Breast epithelium (tissue), 4 donors: ENCODE results near the gene ZIC4. TPM values are rescaled to one million over a fixed set of nuclear protein-coding genes. Genes with fewer than 3 reads are reported as not detected.

ENCODE experiments used
- DNase-seq, 2 donors: peaks; one replicate each; pipeline ENCODE4 v3.0.0-alpha.2; 2019; ENCODE audit warnings: low spot score in 2 of 2
- H3K27ac ChIP-seq, 2 donors: fragments of 200-600 bp; sonication (generic) in 1 of 2; one replicate each; pipeline ENCODE4 v1.5.1; 2016 to 2019; ENCODE audit warnings: mild to moderate bottlenecking in 1 of 2
- H3K27me3 ChIP-seq, 2 donors: fragments of 200-600 bp; sonication (generic) in 1 of 2; one replicate each; pipeline versions ENCODE4 v1.5.1 to v1.6.0; 2017 to 2019; ENCODE audit warnings: control low read depth in 1 of 2, mild to moderate bottlenecking in 1 of 2
- H3K36me3 ChIP-seq: fragments of 200-600 bp; one replicate; pipeline ENCODE4 v1.5.1; 2019
- H3K4me1 ChIP-seq, 2 donors: fragments of 200-600 bp; sonication (generic); one replicate each; pipeline ENCODE4 v1.5.1; 2016 to 2019; ENCODE audit warnings: control low read depth in 1 of 2
- H3K4me3 ChIP-seq, 3 donors: fragments of 200-600 bp; sonication (generic); 1 replicate in 2 of 3; 2 replicates in 1 of 3; pipeline ENCODE4 v1.5.1; 2016 to 2019; ENCODE audit warnings: mild to moderate bottlenecking in 3 of 3, moderate library complexity in 2 of 3
- H3K9me3 ChIP-seq, 2 donors: fragments of 200-600 bp; sonication (generic) in 1 of 2; one replicate each; pipeline ENCODE4 v1.5.1; 2016 to 2019; ENCODE audit warnings: control low read depth in 1 of 2
- CTCF ChIP-seq, 3 donors: fragments of 450-650 bp; IDR thresholded peaks; one replicate each; pipeline ENCODE4 v1.5.1; 2016 to 2017; ENCODE audit warnings: antibody characterized with exemption in 3 of 3, mild to moderate bottlenecking in 3 of 3, moderate library complexity in 3 of 3
- POLR2A ChIP-seq: fragments of 450-650 bp; IDR thresholded peaks from one replicate; pipeline ENCODE4 v1.6.1; 2016; ENCODE audit warnings: antibody characterized with exemption, mild to moderate bottlenecking, moderate library complexity
- POLR2AphosphoS5 ChIP-seq, 3 donors: sonication (generic); formaldehyde crosslinking; IDR thresholded peaks; one replicate each; pipeline ENCODE4 v1.6.1; 2017; ENCODE audit warnings: antibody characterized with exemption in 3 of 3
- intact Hi-C: fragments of 100-400 bp; cut with DNase I; formaldehyde crosslinking; loops from one replicate; pipeline ENCODE4 v1.15.1; 2023; ENCODE audit warnings: low total_unique reads
- total RNA-seq, 3 donors: library from RNA; depleted of rRNA; stranded (reverse); fragments of >200 nt; gene quantifications; one replicate each; pipeline ENCODE4 v1.1.0, GENCODE V29; 2016

ZIC4 gene
- total RNA-seq, 3 donors from 2014 or later = under 0.01 to 0.15 TPM; not detected in 1

- H3K4me1 ChIP-seq = peaks cover 3 to 9% of the 10 kb centered on the region in 2 donors
- no peak within 1 kb of the TSS for H3K27ac ChIP-seq
- H3K36me3 ChIP-seq = no peaks in the 10 kb centered on the region
- peaks cover 0 to 12% of the 10 kb centered on the region in 2 donors for H3K9me3 ChIP-seq
- TF ChIP-seq POLR2A = no peak
- no peak for TF ChIP-seq POLR2AphosphoS5 (IDR thresholded peaks at IDR 0.05)
- TF ChIP-seq CTCF (IDR thresholded peaks at IDR 0.05) = no peak
- H3K27me3 ChIP-seq = peaks cover 15 to 100% of the 10 kb centered on the region in 2 donors
- peak within 1 kb of the TSS; percentile 9 to 61 (median 39) for H3K4me3 ChIP-seq
- intact Hi-C loops = no loop called here
- no peak for DNase-seq
Measured at GRCh38 chr3:147409143-147410115, 3.1 kb upstream of the ZIC4 start, which contains the start of gene ZIC1. Gene ZIC1, plus strand, starts transcription at chr3:147409365. Its CDS starts 748 bp downstream, at chr3:147410113.

- intact Hi-C loops = no loop called here
- Histone ChIP-seq H3K4me1 (peaks cover 3 to 9% of the 10 kb centered on the region in 2 donors), H3K36me3 (no peaks in the 10 kb centered on the region), H3K27me3 (peaks cover 15 to 100% of the 10 kb centered on the region in 2 donors), H3K4me3 (no peak overlapping the region), H3K9me3 (peaks cover 0 to 12% of the 10 kb centered on the region in 2 donors), H3K27ac (no peak overlapping the region)
- no peak for DNase-seq
- TF ChIP-seq POLR2AphosphoS5 (IDR thresholded peaks at IDR 0.05) (no peak), CTCF (IDR thresholded peaks at IDR 0.05) (no peak), POLR2A (no peak)
Measured at GRCh38 chr3:147408188-147409100, 2.1 kb upstream of the ZIC4 start.

GRCh38 chr3:147407498-147408187 is 1.3 kb upstream of the ZIC4 start:
- Histone ChIP-seq H3K36me3 (no peaks in the 10 kb centered on the region), H3K9me3 (peaks cover 0 to 9% of the 10 kb centered on the region in 2 donors), H3K27ac (no peak overlapping the region), H3K4me1 (peaks cover 3 to 9% of the 10 kb centered on the region in 2 donors), H3K27me3 (peaks cover 13 to 100% of the 10 kb centered on the region in 2 donors), H3K4me3 (peak overlapping the region in 1 of 3 donors; percentile 21)
- TF ChIP-seq CTCF (IDR thresholded peaks at IDR 0.05) (no peak), POLR2A (no peak), POLR2AphosphoS5 (IDR thresholded peaks at IDR 0.05) (no peak)
- intact Hi-C loops = no loop called here
- no peak for DNase-seq

- no peaks in the 10 kb centered on the region for H3K36me3 ChIP-seq
- no peak overlapping the region for H3K27ac ChIP-seq
- TF ChIP-seq POLR2A = no peak
- peaks cover 3 to 9% of the 10 kb centered on the region in 2 donors for H3K4me1 ChIP-seq
- H3K4me3 ChIP-seq = peak overlapping the region in 1 of 3 donors; percentile 21
- intact Hi-C loops = no loop called here
- DNase-seq = no peak
- H3K27me3 ChIP-seq = peaks cover 10 to 97% of the 10 kb centered on the region in 2 donors
- peaks cover 0 to 4% of the 10 kb centered on the region in 2 donors for H3K9me3 ChIP-seq
Measured at GRCh38 chr3:147407114-147407497, 763 bp upstream of the ZIC4 start.
